HepG2 (cell line): ENCODE measurements around the gene ANKS4B. TPM values are rescaled to one million over a fixed set of nuclear protein-coding genes. Genes with fewer than 3 reads are reported as not detected.
A peak's percentile ranks its signal among the peaks of the same experiment; 100 is the strongest.

Source experiments
- DBP ChIP-seq: sonication (generic); formaldehyde crosslinking; IDR thresholded peaks from 2 replicates; pipeline ENCODE4 v1.4.0; 2020; ENCODE audit warnings: missing genetic modification reagents; ENCODE audit errors: not compliant biosample characterization
- IRF9 ChIP-seq: sonication (generic); formaldehyde crosslinking; IDR thresholded peaks from 2 replicates; pipeline ENCODE4 v1.8.0; 2022; ENCODE audit warnings: missing genetic modification reagents, mild to moderate bottlenecking, borderline replicate concordance
- MED13 ChIP-seq: sonication (generic); formaldehyde crosslinking; IDR thresholded peaks from 2 replicates; pipeline ENCODE4 v1.5.0; 2020; ENCODE audit warnings: missing genetic modification reagents
- MTA1 ChIP-seq: sonication (generic); formaldehyde crosslinking; IDR thresholded peaks from 2 replicates; pipeline ENCODE4 v1.4.0; 2020; ENCODE audit warnings: missing genetic modification reagents, mild to moderate bottlenecking, borderline replicate concordance
- NFATC3 ChIP-seq: sonication (generic); formaldehyde crosslinking; IDR thresholded peaks from 2 replicates; pipeline ENCODE4 v1.5.1; 2020; ENCODE audit warnings: mild to moderate bottlenecking, missing genetic modification reagents
- NFYC ChIP-seq: IDR thresholded peaks from 2 replicates; pipeline ENCODE4 v1.6.1; 2016; ENCODE audit warnings: missing genetic modification reagents, missing compliant biosample characterization
- TEAD2 ChIP-seq: sonication (generic); formaldehyde crosslinking; IDR thresholded peaks from 2 replicates; pipeline ENCODE4 v1.9.0; 2021; ENCODE audit warnings: missing genetic modification reagents
- TFAP4 ChIP-seq: sonication (generic); IDR thresholded peaks from 2 replicates; pipeline ENCODE4 v1.6.1; 2016; ENCODE audit warnings: low read depth, borderline replicate concordance
- THYN1 ChIP-seq: sonication (generic); formaldehyde crosslinking; IDR thresholded peaks from 2 replicates; pipeline ENCODE4 v1.8.1; 2023; ENCODE audit warnings: low read depth, mild to moderate bottlenecking, moderate library complexity, missing genetic modification reagents, borderline replicate concordance
- ZBTB14 ChIP-seq: sonication (generic); formaldehyde crosslinking; IDR thresholded peaks from 2 replicates; pipeline ENCODE4 v1.4.0; 2020; ENCODE audit warnings: missing genetic modification reagents
- ZC3H4 ChIP-seq: sonication (generic); formaldehyde crosslinking; IDR thresholded peaks from 2 replicates; pipeline ENCODE4 v1.4.0; 2020; ENCODE audit warnings: missing genetic modification reagents, borderline replicate concordance
- ZIK1 ChIP-seq: sonication (generic); formaldehyde crosslinking; IDR thresholded peaks from 2 replicates; pipeline ENCODE4 v1.5.0; 2020; ENCODE audit warnings: mild to moderate bottlenecking, low read depth, missing genetic modification reagents, borderline replicate concordance
- ZNF124 ChIP-seq: sonication (generic); formaldehyde crosslinking; IDR thresholded peaks from 2 replicates; pipeline ENCODE4 v1.4.0; 2020; ENCODE audit warnings: missing genetic modification reagents
- ZNF580 ChIP-seq: IDR thresholded peaks from 2 replicates; pipeline ENCODE4 v1.6.1; 2016; ENCODE audit warnings: low read depth, borderline replicate concordance
- ZNF766 ChIP-seq: sonication (generic); formaldehyde crosslinking; IDR thresholded peaks from 2 replicates; pipeline ENCODE4 v1.5.0; 2020; ENCODE audit warnings: missing genetic modification reagents, borderline replicate concordance
- ZNF788 ChIP-seq: sonication (generic); formaldehyde crosslinking; IDR thresholded peaks from 2 replicates; pipeline ENCODE4 v1.5.0; 2020; ENCODE audit warnings: mild to moderate bottlenecking, missing genetic modification reagents, borderline replicate concordance
- ZSCAN25 ChIP-seq: sonication (generic); formaldehyde crosslinking; IDR thresholded peaks from 2 replicates; pipeline ENCODE4 v1.8.0; 2022; ENCODE audit warnings: mild to moderate bottlenecking, missing genetic modification reagents
- polyA plus RNA-seq, 8 experiments: library from polyadenylated mRNA; depleted of rRNA in 3 of 8; stranded (reverse) in 7 of 8; unstranded in 1 of 8; fragments of >200 nt; fragmentation: Illumina TruSeq in 4 of 8; extraction: Trizol in 4 of 8; gene quantifications; 2 replicates each; pipeline versions ENCODE4 v1.2.1 to v1.2.3, GENCODE V29; 2011 to 2016; ENCODE audit warnings: low read depth in 4 of 8, missing spikeins in 1 of 8, mixed read lengths in 1 of 8; ENCODE audit not compliant: insufficient read depth in 1 of 8
- total RNA-seq, 5 experiments: library from RNA; depleted of rRNA; stranded (reverse); fragments of >200 nt; fragmentation: Illumina TruSeq; extraction: Trizol; gene quantifications; 2 replicates each; pipeline ENCODE4 v1.2.3, GENCODE V29; 2016; ENCODE audit warnings: low read depth in 1 of 5
- TF ChIP-seq, protein P1 (sequence below): sonication (generic); formaldehyde crosslinking; IDR thresholded peaks from 2 replicates; pipeline ENCODE4 v1.8.1; 2022; ENCODE audit warnings: low read depth, mild to moderate bottlenecking, missing genetic modification reagents
- TF ChIP-seq, protein P2 (sequence below): sonication (generic); formaldehyde crosslinking; IDR thresholded peaks from 2 replicates; pipeline ENCODE4 v1.8.0; 2022; ENCODE audit warnings: low read depth, missing genetic modification reagents

The ANKS4B gene
- total and polyA plus RNA-seq, 2 of the 13 experiments (the other 11 are each of a cell fraction or from before 2014, with no cell fraction given), result 6.5 to 30.0 TPM

DNA sequence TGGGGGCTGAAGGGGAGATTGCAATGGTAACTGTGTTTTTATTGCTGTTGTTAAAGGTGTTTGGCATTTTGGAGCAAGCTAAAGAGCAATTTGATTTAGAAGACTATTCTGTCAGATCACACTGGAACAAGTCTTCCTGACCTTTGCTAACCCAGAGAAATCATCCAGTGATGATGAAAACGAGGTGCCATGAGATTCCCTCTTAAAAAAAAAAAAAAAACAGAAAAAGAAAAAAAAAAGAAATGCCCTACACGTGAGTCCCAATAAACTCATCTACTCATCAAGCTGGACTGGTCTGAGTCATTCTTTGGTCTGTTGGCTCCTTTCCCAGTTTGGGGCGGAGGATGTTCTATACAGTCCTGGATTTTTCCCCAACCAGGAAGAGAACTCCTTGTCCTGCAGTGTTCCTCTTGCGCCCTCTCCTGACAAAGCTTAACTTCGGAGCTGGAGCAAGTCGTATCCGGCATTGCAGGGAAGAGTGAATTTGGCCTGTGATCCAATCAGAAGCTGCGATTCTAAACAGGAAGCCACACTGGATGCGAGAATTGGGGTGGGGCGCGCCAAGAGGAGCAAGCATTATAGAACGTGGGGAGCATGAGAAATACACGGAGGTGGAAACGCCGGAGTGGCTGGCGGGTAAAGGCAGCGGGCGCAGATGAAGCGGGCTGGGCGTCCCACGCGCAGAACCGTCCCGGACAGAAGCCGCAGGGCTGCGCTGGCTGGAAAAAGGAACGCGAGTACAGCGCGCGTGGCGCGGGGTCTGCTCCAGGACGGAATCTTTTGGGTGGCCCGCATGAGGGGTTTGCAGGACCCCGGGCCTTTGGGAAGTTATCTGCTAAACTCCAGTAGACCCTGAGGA lies 67.0 kb downstream of the ANKS4B start (continued):
- TF ChIP-seq, protein P1, sequence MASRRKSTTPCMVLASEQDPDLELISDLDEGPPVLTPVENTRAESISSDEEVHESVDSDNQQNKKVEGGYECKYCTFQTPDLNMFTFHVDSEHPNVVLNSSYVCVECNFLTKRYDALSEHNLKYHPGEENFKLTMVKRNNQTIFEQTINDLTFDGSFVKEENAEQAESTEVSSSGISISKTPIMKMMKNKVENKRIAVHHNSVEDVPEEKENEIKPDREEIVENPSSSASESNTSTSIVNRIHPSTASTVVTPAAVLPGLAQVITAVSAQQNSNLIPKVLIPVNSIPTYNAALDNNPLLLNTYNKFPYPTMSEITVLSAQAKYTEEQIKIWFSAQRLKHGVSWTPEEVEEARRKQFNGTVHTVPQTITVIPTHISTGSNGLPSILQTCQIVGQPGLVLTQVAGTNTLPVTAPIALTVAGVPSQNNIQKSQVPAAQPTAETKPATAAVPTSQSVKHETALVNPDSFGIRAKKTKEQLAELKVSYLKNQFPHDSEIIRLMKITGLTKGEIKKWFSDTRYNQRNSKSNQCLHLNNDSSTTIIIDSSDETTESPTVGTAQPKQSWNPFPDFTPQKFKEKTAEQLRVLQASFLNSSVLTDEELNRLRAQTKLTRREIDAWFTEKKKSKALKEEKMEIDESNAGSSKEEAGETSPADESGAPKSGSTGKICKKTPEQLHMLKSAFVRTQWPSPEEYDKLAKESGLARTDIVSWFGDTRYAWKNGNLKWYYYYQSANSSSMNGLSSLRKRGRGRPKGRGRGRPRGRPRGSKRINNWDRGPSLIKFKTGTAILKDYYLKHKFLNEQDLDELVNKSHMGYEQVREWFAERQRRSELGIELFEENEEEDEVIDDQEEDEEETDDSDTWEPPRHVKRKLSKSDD (CRISPR knock-in tag), result peak; percentile 75; the same call in 1 of the 2 replicates
- TF ChIP-seq MED13 (CRISPR knock-in tag) (peak; percentile 8; the same call in 1 of the 2 replicates), TEAD2 (CRISPR knock-in tag) (no peak), THYN1 (CRISPR knock-in tag) (no peak), ZSCAN25 (CRISPR knock-in tag) (peak; percentile 57; the same call in 1 of the 2 replicates), ZC3H4 (CRISPR knock-in tag) (no peak), MTA1 (CRISPR knock-in tag) (no peak), DBP (CRISPR knock-in tag) (peak; percentile 26), ZNF766 (CRISPR knock-in tag) (peak; percentile 68), IRF9 (CRISPR knock-in tag) (0 out of 2 replicates have a peak, but pooled peaks have one; percentile 60), ZNF580 (peak; percentile 88; the same call in 1 of the 2 replicates), ZNF788 (peak; percentile 90; the same call in 1 of the 2 replicates), ZIK1 (CRISPR knock-in tag) (peak; percentile 15; the same call in 1 of the 2 replicates), NFATC3 (CRISPR knock-in tag) (peak; percentile 70; the same call in 1 of the 2 replicates), TFAP4 (peak; percentile 29; the same call in 1 of the 2 replicates), NFYC (CRISPR knock-in tag) (peak; percentile 85), ZNF124 (CRISPR knock-in tag) (peak; percentile 100), ZBTB14 (CRISPR knock-in tag) (0 out of 2 replicates have a peak, but pooled peaks have one; percentile 36)
- TF ChIP-seq, protein P2, sequence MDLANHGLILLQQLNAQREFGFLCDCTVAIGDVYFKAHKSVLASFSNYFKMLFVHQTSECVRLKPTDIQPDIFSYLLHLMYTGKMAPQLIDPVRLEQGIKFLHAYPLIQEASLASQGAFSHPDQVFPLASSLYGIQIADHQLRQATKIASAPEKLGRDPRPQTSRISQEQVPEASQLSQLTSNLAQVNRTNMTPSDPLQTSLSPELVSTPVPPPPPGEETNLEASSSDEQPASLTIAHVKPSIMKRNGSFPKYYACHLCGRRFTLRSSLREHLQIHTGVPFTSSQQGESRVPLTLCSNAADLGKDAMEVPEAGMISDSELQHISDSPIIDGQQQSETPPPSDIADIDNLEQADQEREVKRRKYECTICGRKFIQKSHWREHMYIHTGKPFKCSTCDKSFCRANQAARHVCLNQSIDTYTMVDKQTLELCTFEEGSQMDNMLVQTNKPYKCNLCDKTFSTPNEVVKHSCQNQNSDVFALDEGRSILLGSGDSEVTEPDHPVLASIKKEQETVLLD (CRISPR knock-in tag), result no peak
